Thoracic aorta (tissue), 2 donors: ENCODE measurements around the gene UNC5B. TPM values are rescaled to one million over a fixed set of nuclear protein-coding genes. Genes with fewer than 3 reads are reported as not detected.

Source experiments
- ATAC-seq: fragments of 150-250 bp; one replicate; pipeline ENCODE4 v1.8.0; 2017; ENCODE audit warnings: low read depth; ENCODE audit not compliant: insufficient number of reproducible peaks, low FRiP score
- DNase-seq: peaks from one replicate; pipeline ENCODE4 v3.0.0-alpha.2; 2020; ENCODE audit warnings: low spot score
- H3K27ac ChIP-seq, 2 donors: fragments of 200-600 bp; sonication (generic); 1 replicate in 1 of 2; 2 replicates in 1 of 2; pipeline ENCODE4 v1.5.1; 2016; ENCODE audit warnings: mild to moderate bottlenecking in 2 of 2, moderate library complexity in 2 of 2
- H3K27me3 ChIP-seq: fragments of 200-600 bp; sonication (generic); replicated peaks from 2 replicates; pipeline ENCODE4 v1.6.0; 2016; ENCODE audit warnings: mild to moderate bottlenecking; ENCODE audit not compliant: insufficient read depth
- H3K36me3 ChIP-seq: fragments of 200-600 bp; sonication (generic); one replicate; pipeline ENCODE4 v1.5.1; 2016
- H3K4me1 ChIP-seq, 2 donors: fragments of 200-600 bp; sonication (generic); 1 replicate in 1 of 2; 2 replicates in 1 of 2; pipeline versions ENCODE4 v1.5.1 to v1.6.0; 2016; ENCODE audit warnings: low read depth in 2 of 2, mild to moderate bottlenecking in 1 of 2; ENCODE audit not compliant: control insufficient read depth in 1 of 2
- H3K4me3 ChIP-seq: fragments of 200-600 bp; sonication (generic); 2 replicates; pipeline ENCODE4 v1.5.1; 2016; ENCODE audit warnings: mild to moderate bottlenecking
- H3K9me3 ChIP-seq: fragments of 200-600 bp; sonication (generic); 2 replicates; pipeline ENCODE4 v1.5.1; 2016
- CTCF ChIP-seq: fragments of 200-600 bp; sonication (generic); IDR thresholded peaks from one replicate; pipeline ENCODE4 v1.5.1; 2019; ENCODE audit warnings: antibody characterized with exemption
- total RNA-seq, 2 donors: library from RNA; depleted of rRNA; stranded (reverse); fragments of >200 nt; gene quantifications; one replicate each; pipeline versions ENCODE4 v1.1.0 to v1.2.3, GENCODE V29; 2016

Gene UNC5B
- total RNA-seq, 2 donors from 2014 or later, result 18.3 to 24.2 TPM

GRCh38 chr10:71228875-71229675 lies 16.7 kb downstream of the UNC5B start:
- no peak for ATAC-seq

GRCh38 chr10:71229726-71230655 lies 17.6 kb downstream of the UNC5B start:
- DNase-seq (no peak), ATAC-seq (no peak)
- Histone ChIP-seq H3K9me3 (no peaks in the 10 kb centered on the region), H3K4me1 (peaks cover 17 to 37% of the 10 kb centered on the region in 2 donors), H3K27me3 (no peaks in the 10 kb centered on the region), H3K27ac (no peak overlapping the region), H3K36me3 (no peaks in the 10 kb centered on the region), H3K4me3 (no peak overlapping the region)
- no peak for TF ChIP-seq CTCF

More at GRCh38 chr10:71228875-71229675, 16.7 kb downstream of the UNC5B start:
- H3K9me3 ChIP-seq, result no peaks in the 10 kb centered on the region
- H3K4me1 ChIP-seq, result peaks cover 15 to 28% of the 10 kb centered on the region in 2 donors
- no peaks in the 10 kb centered on the region for H3K27me3 ChIP-seq
- no peak overlapping the region for H3K27ac ChIP-seq
- H3K36me3 ChIP-seq, result no peaks in the 10 kb centered on the region
- DNase-seq, result no peak
- H3K4me3 ChIP-seq, result no peak overlapping the region
- no peak for TF ChIP-seq CTCF

- Histone ChIP-seq H3K27me3 (no peaks in the 10 kb centered on the region), H3K36me3 (no peaks in the 10 kb centered on the region), H3K9me3 (no peaks in the 10 kb centered on the region), H3K27ac (no peak overlapping the region), H3K4me1 (peaks cover 22 to 44% of the 10 kb centered on the region in 2 donors), H3K4me3 (no peak overlapping the region)
- ATAC-seq (no peak), DNase-seq (no peak)
- TF ChIP-seq CTCF, result no peak
Observed at GRCh38 chr10:71230656-71231025, 18.3 kb downstream of the UNC5B start.

- Histone ChIP-seq H3K4me3 (no peak overlapping the region), H3K9me3 (no peaks in the 10 kb centered on the region), H3K27me3 (no peaks in the 10 kb centered on the region), H3K4me1 (peaks cover 23 to 49% of the 10 kb centered on the region in 2 donors), H3K27ac (no peak overlapping the region), H3K36me3 (no peaks in the 10 kb centered on the region)
- TF ChIP-seq CTCF, result no peak
- DNase-seq (no peak), ATAC-seq (no peak)
Observed at GRCh38 chr10:71231206-71231605, 18.8 kb downstream of the UNC5B start.
